ENCODE data around the gene GAS7. TPM values are rescaled to one million over a fixed set of nuclear protein-coding genes. Genes with fewer than 3 reads are reported as not detected.

Gene GAS7
- total RNA-seq, 3 donors from 2014 or later (not counting 1 experiment from before 2014, with no cell fraction given): 70.7 to 89.1 (median 84.8) TPM

GRCh38 chr17:10171122-10171571 lies 27.3 kb downstream of the GAS7 start:
- Mint-ChIP-seq H3K9me3 (no peaks in the 10 kb centered on the region), H3K4me3 (peak overlapping the region; percentile 61), H3K36me3 (no peaks in the 10 kb centered on the region), H3K27me3 (ENCODE audit: low read depth in 2 of 2) (no peaks in the 10 kb centered on the region), H3K4me1 (peaks cover 60 to 65% of the 10 kb centered on the region in 2 donors), H3K27ac (peak overlapping the region; percentile 89 to 90)
- no peak for TF ChIP-seq CTCF (IDR thresholded peaks at IDR 0.05)
- no peak for DNase-seq
- no peaks in the 10 kb centered on the region for H3K9me3 ChIP-seq (ENCODE audit: control insufficient read depth, insufficient read depth, low read length)
- peaks cover 72% of the 10 kb centered on the region for H3K4me1 ChIP-seq (ENCODE audit: control insufficient read depth, insufficient read depth, low read length)
- no peaks in the 10 kb centered on the region for H3K36me3 ChIP-seq (ENCODE audit: control insufficient read depth, insufficient read depth, low read length)
- H3K27me3 ChIP-seq (ENCODE audit: control insufficient read depth, insufficient read depth, low read length): no peaks in the 10 kb centered on the region
- peak overlapping the region; percentile 84 for H3K27ac ChIP-seq (ENCODE audit: low read length)
- ATAC-seq: no peak
- no peak overlapping the region for H3K4me3 ChIP-seq (ENCODE audit: low read length)
- intact Hi-C loops (cut with micrococcal nuclease): loop anchor here (1.0 to 2.0 kb wide), 2 partner anchors 16 to 26 kb away; no protein-coding TSS in a partner anchor
- 37% methylated on average over 7 of the region's 8 CpGs for WGBS (ENCODE audit: insufficient coverage)

- H3K27ac Mint-ChIP-seq: peak overlapping the region; percentile 89 to 90
- ATAC-seq (no peak), DNase-seq (no peak)
- Histone ChIP-seq H3K9me3 (ENCODE audit: control insufficient read depth, insufficient read depth, low read length) (no peaks in the 10 kb centered on the region), H3K36me3 (ENCODE audit: control insufficient read depth, insufficient read depth, low read length) (no peaks in the 10 kb centered on the region), H3K27me3 (ENCODE audit: control insufficient read depth, insufficient read depth, low read length) (no peaks in the 10 kb centered on the region), H3K4me1 (ENCODE audit: control insufficient read depth, insufficient read depth, low read length) (peaks cover 78% of the 10 kb centered on the region), H3K4me3 (ENCODE audit: low read length) (no peak overlapping the region), H3K27ac (ENCODE audit: low read length) (no peak overlapping the region)
- no peaks in the 10 kb centered on the region for H3K9me3 Mint-ChIP-seq
- WGBS (ENCODE audit: insufficient coverage): 96% methylated on average over 3 of the region's 3 CpGs
- intact Hi-C loops (cut with micrococcal nuclease): loop anchor here (2.0 kb wide), 1 partner anchor 17 kb away; no protein-coding TSS in a partner anchor
- TF ChIP-seq CTCF (IDR thresholded peaks at IDR 0.05): no peak
- peak overlapping the region; percentile 40 for H3K4me3 Mint-ChIP-seq
- peaks cover 61 to 65% of the 10 kb centered on the region in 2 donors for H3K4me1 Mint-ChIP-seq
- H3K36me3 Mint-ChIP-seq: no peaks in the 10 kb centered on the region
- H3K27me3 Mint-ChIP-seq (ENCODE audit: low read depth in 2 of 2): no peaks in the 10 kb centered on the region
These were observed 28.2 kb downstream of the GAS7 start for GRCh38 chr17:10170233-10170632.

GRCh38 chr17:10169290-10169689 lies 29.1 kb downstream of the GAS7 start:
- WGBS (ENCODE audit: insufficient coverage): 97% methylated on average over 4 of the region's 4 CpGs
- no peaks in the 10 kb centered on the region for H3K9me3 ChIP-seq (ENCODE audit: control insufficient read depth, insufficient read depth, low read length)
- Mint-ChIP-seq H3K27ac (peak overlapping the region; percentile 89 to 90), H3K4me1 (peaks cover 61 to 65% of the 10 kb centered on the region in 2 donors), H3K4me3 (peak overlapping the region; percentile 47), H3K9me3 (no peaks in the 10 kb centered on the region), H3K27me3 (ENCODE audit: low read depth in 2 of 2) (no peaks in the 10 kb centered on the region), H3K36me3 (no peaks in the 10 kb centered on the region)
- ATAC-seq (no peak), DNase-seq (no peak)
- H3K27ac ChIP-seq (ENCODE audit: low read length): no peak overlapping the region
- no peak for TF ChIP-seq CTCF (IDR thresholded peaks at IDR 0.05)
- intact Hi-C loops (cut with micrococcal nuclease): loop anchor here (2.0 kb wide), 1 partner anchor 54 kb away; no protein-coding TSS in a partner anchor
- H3K4me1 ChIP-seq (ENCODE audit: control insufficient read depth, insufficient read depth, low read length): peaks cover 78% of the 10 kb centered on the region
- H3K27me3 ChIP-seq (ENCODE audit: control insufficient read depth, insufficient read depth, low read length): no peaks in the 10 kb centered on the region
- no peak overlapping the region for H3K4me3 ChIP-seq (ENCODE audit: low read length)
- no peaks in the 10 kb centered on the region for H3K36me3 ChIP-seq (ENCODE audit: control insufficient read depth, insufficient read depth, low read length)

Measured in natural killer cell (primary cell).